ENCODE data around the gene FRMD4A. TPM values are rescaled to one million over a fixed set of nuclear protein-coding genes. Genes with fewer than 3 reads are reported as not detected.

FRMD4A gene
- total and polyA plus RNA-seq, 8 donors, result 6.9 to 25.3 (median 11.3) TPM

DNA sequence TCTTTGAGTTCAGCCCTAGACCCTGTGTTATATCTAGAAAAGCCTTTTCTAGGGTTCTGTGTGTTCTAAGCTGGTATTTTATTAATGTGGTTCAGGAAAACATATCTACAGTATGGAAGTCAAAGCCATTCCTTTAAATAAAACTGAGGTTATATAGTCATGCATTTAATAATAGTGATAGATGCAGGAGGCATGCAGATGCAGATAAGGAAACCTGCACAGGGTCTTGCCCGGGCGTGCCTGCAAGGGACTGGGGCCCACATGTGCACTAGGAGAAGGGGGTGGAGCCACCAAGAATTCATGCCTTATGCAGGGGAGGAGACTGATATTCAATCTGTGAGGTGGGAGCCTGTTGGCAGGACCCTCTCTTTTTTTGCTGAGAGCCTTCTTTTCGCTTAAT, 572.4 kb downstream of the FRMD4A start:
- Histone ChIP-seq H3K27ac (no peak overlapping the region), H3K9me3 (no peaks in the 10 kb centered on the region), H3K4me1 (peaks cover 0 to 17% (median 5%) of the 10 kb centered on the region in 4 donors), H3K36me3 (no peaks in the 10 kb centered on the region), H3K27me3 (no peaks in the 10 kb centered on the region), H3K4me3 (no peak overlapping the region)
- DNase-seq, result no peak
- no peak for TF ChIP-seq POLR2A (IDR thresholded peaks at IDR 0.05)
- TF ChIP-seq CTCF (IDR thresholded peaks at IDR 0.05), result no peak
- no peak for TF ChIP-seq POLR2AphosphoS5 (IDR thresholded peaks at IDR 0.05)
- no peak for TF ChIP-seq EP300 (IDR thresholded peaks at IDR 0.05)
- WGBS, 5 donors, result 65 to 78% (median 73%) methylated on average over 3 of the region's 3 CpGs
- intact Hi-C loops (cut with DNase I; ENCODE audit: low total_unique reads), result no loop called here

DNA sequence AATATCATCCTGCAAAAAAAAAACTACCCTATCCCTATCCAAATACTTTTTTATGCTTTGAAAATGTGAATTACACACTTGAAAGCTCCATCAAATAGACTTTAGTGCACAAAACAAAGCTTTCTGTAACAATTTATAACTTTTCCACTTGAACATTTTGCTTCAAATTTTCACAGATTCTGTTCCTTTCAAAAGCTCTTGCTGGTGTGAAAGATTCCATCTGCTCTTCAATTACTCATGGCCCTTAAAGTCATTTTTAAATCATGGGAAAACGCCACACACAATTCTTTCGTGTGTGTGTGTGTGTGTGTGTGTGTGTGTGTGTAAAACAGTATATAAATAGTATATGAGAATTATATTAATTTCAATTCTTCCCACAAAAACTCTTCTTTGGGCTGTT, 576.4 kb downstream of the FRMD4A start:
- H3K36me3 ChIP-seq, result no peaks in the 10 kb centered on the region
- 84 to 95% (median 85%) methylated on average over 2 of the region's 2 CpGs for WGBS, 5 donors
- H3K27me3 ChIP-seq, result no peaks in the 10 kb centered on the region
- no peak for DNase-seq
- intact Hi-C loops (cut with DNase I; ENCODE audit: low total_unique reads), result no loop called here
- H3K4me1 ChIP-seq, result peaks cover 0 to 22% (median 5%) of the 10 kb centered on the region in 4 donors
- H3K27ac ChIP-seq, result no peak overlapping the region
- no peak overlapping the region for H3K4me3 ChIP-seq
- TF ChIP-seq POLR2A (IDR thresholded peaks at IDR 0.05), result no peak
- TF ChIP-seq POLR2AphosphoS5 (IDR thresholded peaks at IDR 0.05), result no peak
- TF ChIP-seq EP300 (IDR thresholded peaks at IDR 0.05), result no peak
- no peak for TF ChIP-seq CTCF (IDR thresholded peaks at IDR 0.05)
- no peaks in the 10 kb centered on the region for H3K9me3 ChIP-seq

GRCh38 chr10:13751191-13751764, 579.4 kb downstream of the FRMD4A start:
- intact Hi-C loops (cut with DNase I; ENCODE audit: low total_unique reads), result no loop called here
- no peaks in the 10 kb centered on the region for H3K36me3 ChIP-seq
- no peaks in the 10 kb centered on the region for H3K27me3 ChIP-seq
- DNase-seq, result no peak
- peaks cover 0 to 7% (median 0%) of the 10 kb centered on the region in 4 donors for H3K4me1 ChIP-seq
- 77 to 86% (median 80%) methylated on average over 4 of the region's 4 CpGs for WGBS, 5 donors
- no peak overlapping the region for H3K27ac ChIP-seq
- no peaks in the 10 kb centered on the region for H3K9me3 ChIP-seq
- TF ChIP-seq POLR2A (IDR thresholded peaks at IDR 0.05), result no peak
- no peak for TF ChIP-seq EP300 (IDR thresholded peaks at IDR 0.05)
- H3K4me3 ChIP-seq, result no peak overlapping the region

DNA sequence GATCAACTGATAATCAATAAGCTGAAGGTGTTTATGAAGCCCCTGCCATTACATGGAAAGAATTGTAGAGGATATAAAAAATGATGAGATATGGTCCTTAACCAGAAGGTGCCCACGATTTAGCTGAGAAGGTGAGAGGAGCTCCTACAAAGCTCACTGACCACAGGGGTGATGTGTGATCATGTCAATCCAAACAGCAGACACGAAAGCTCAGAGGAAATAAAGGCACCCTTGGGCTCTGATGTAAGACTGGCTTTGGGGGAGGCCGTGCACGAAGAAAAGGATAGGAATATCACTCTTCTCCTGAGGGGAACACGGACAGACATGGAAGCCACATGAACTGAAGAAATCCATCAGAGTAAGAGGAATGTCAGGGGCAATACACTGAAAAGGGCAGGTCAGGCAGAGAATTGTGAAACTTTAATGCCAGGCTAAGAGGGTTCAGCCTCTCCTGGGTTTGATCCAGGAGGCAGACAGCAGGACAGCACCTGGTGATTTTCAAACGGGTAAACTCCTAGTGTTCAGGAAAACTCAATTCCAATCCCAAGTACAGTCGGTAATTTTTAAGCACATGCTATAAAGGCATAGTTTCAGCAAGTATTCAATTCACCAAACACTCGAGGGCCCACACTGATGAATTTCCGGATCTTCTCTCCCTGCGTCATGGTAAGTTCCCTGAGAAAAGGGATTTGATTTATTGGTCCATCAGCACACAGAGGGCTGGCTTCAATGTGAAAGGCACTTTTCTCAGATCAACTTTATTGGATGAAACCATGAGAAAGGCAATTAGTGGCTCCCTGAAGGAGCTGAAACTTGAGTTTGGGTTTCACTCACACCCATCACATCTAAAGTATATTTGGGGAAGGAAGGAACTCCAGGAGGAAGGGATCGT, 580.2 kb downstream of the FRMD4A start:
- Histone ChIP-seq H3K4me1 (peaks cover 0 to 7% (median 0%) of the 10 kb centered on the region in 4 donors), H3K36me3 (no peaks in the 10 kb centered on the region), H3K4me3 (no peak overlapping the region), H3K27ac (no peak overlapping the region), H3K27me3 (no peaks in the 10 kb centered on the region), H3K9me3 (no peaks in the 10 kb centered on the region)
- intact Hi-C loops (cut with DNase I; ENCODE audit: low total_unique reads), result no loop called here
- WGBS, 5 donors, result 82 to 88% (median 86%) methylated on average over 11 of the region's 11 CpGs
- TF ChIP-seq POLR2AphosphoS5 (IDR thresholded peaks at IDR 0.05), result no peak
- TF ChIP-seq POLR2A (IDR thresholded peaks at IDR 0.05), result no peak
- no peak for TF ChIP-seq CTCF (IDR thresholded peaks at IDR 0.05)
- TF ChIP-seq EP300 (IDR thresholded peaks at IDR 0.05), result no peak
- DNase-seq, result no peak

All from stomach (tissue), 9 donors.